ENCODE data around the gene CDH2.

CDH2 gene

GRCh38 chr18:28059861-28060260, 117.1 kb downstream of the CDH2 start:
- intact Hi-C loops (cut with DNase I): no loop called here
- DNase-seq: no peak

GRCh38 chr18:28050545-28050944, 126.4 kb downstream of the CDH2 start:
- no peak for DNase-seq
- intact Hi-C loops (cut with DNase I): no loop called here

GRCh38 chr18:28048612-28049011, 128.3 kb downstream of the CDH2 start:
- intact Hi-C loops (cut with DNase I): no loop called here
- no peak for DNase-seq

GRCh38 chr18:28045880-28046279, 131.1 kb downstream of the CDH2 start:
- DNase-seq: no peak
- intact Hi-C loops (cut with DNase I): no loop called here

GRCh38 chr18:28045176-28045810, 131.6 kb downstream of the CDH2 start:
- intact Hi-C loops (cut with DNase I): no loop called here
- DNase-seq: no peak

- intact Hi-C loops (cut with DNase I): no loop called here
- no peak for DNase-seq
Observed at GRCh38 chr18:28044036-28044435, 132.9 kb downstream of the CDH2 start.

- intact Hi-C loops (cut with DNase I): no loop called here
- DNase-seq: no peak
Observed at GRCh38 chr18:28043631-28044030, 133.3 kb downstream of the CDH2 start.

GRCh38 chr18:28041366-28041765, 135.6 kb downstream of the CDH2 start:
- peak in 1 of 10 donors; percentile 72 for DNase-seq

GRCh38 chr18:28040716-28041115, 136.2 kb downstream of the CDH2 start:
- no peak for DNase-seq
- intact Hi-C loops (cut with DNase I): no loop called here

More at GRCh38 chr18:28041366-28041765, 135.6 kb downstream of the CDH2 start:
- intact Hi-C loops (cut with DNase I): no loop called here

GRCh38 chr18:28040211-28040610, 136.7 kb downstream of the CDH2 start:
- DNase-seq: no peak
- intact Hi-C loops (cut with DNase I): no loop called here

GRCh38 chr18:28039691-28040090, 137.2 kb downstream of the CDH2 start:
- intact Hi-C loops (cut with DNase I): no loop called here

GRCh38 chr18:28039078-28039477, 137.9 kb downstream of the CDH2 start:
- no peak for DNase-seq
- intact Hi-C loops (cut with DNase I): no loop called here

More at GRCh38 chr18:28039691-28040090, 137.2 kb downstream of the CDH2 start:
- DNase-seq: no peak

- DNase-seq: no peak
- intact Hi-C loops (cut with DNase I): no loop called here
Observed at GRCh38 chr18:28036488-28036887, 140.4 kb downstream of the CDH2 start.

- intact Hi-C loops (cut with DNase I): no loop called here
- DNase-seq: no peak
Observed at GRCh38 chr18:28034567-28034966, 142.4 kb downstream of the CDH2 start.

- intact Hi-C loops (cut with DNase I): no loop called here
Observed at GRCh38 chr18:28032177-28032576, 144.8 kb downstream of the CDH2 start.

GRCh38 chr18:28030458-28030857, 146.5 kb downstream of the CDH2 start:
- DNase-seq: no peak
- intact Hi-C loops (cut with DNase I): no loop called here

More at GRCh38 chr18:28032177-28032576, 144.8 kb downstream of the CDH2 start:
- no peak for DNase-seq

GRCh38 chr18:28027755-28028154, 149.2 kb downstream of the CDH2 start:
- no peak for DNase-seq
- intact Hi-C loops (cut with DNase I): no loop called here

- intact Hi-C loops (cut with DNase I): no loop called here
- DNase-seq: no peak
Observed at GRCh38 chr18:28019425-28020108, 157.4 kb downstream of the CDH2 start.

- intact Hi-C loops (cut with DNase I): no loop called here
- no peak for DNase-seq
Observed at GRCh38 chr18:28018351-28018750, 158.6 kb downstream of the CDH2 start.

- intact Hi-C loops (cut with DNase I): no loop called here
- DNase-seq: no peak
Observed at GRCh38 chr18:28015671-28016070, 161.3 kb downstream of the CDH2 start.

GRCh38 chr18:28013066-28013465, 163.9 kb downstream of the CDH2 start:
- intact Hi-C loops (cut with DNase I): loop anchor here (5.0 kb wide), 2 partner anchors 144 to 164 kb away; partner anchors contain the start of gene CDH2
- DNase-seq: no peak

GRCh38 chr18:28012336-28012735, 164.6 kb downstream of the CDH2 start:
- intact Hi-C loops (cut with DNase I): loop anchor here (5.0 kb wide), 2 partner anchors 145 to 165 kb away; partner anchors contain the start of gene CDH2
- DNase-seq: no peak
